ENCODE data around the gene GARIN1A.

- TF ChIP-seq POLR2AphosphoS5 (IDR thresholded peaks at IDR 0.05) (no peak), CTCF (IDR thresholded peaks at IDR 0.05) (no peak), POLR2A (IDR thresholded peaks at IDR 0.05) (no peak)
Measured at GRCh38 chr7:128676665-128677064, 4.6 kb downstream of the GARIN1A start.

All from breast epithelium (tissue), 3 donors.